Activated B cell treated with CpG ODN at 0.5 μM for 24 hours (primary cell): ENCODE measurements around the gene GPR146. TPM values are rescaled to one million over a fixed set of nuclear protein-coding genes. Genes with fewer than 3 reads are reported as not detected.
"Not testable (repeated sequence)": the region's sequence is repeated elsewhere in the genome, so short reads cannot be mapped to it uniquely, and the experiment has no call there.

Experiments used
- ATAC-seq: fragments of 200-7000 bp; cut with Tn5 transposase; one replicate; pipeline ENCODE4 v1.10.0; 2021; ENCODE audit warnings: low read depth, mild to moderate bottlenecking, moderate library complexity
- CTCF ChIA-PET: fragments of 350-600 bp; sonication (Branson Sonifier 250); formaldehyde crosslinking; loops from one replicate; lab custom pipeline; 2021; ENCODE audit warnings: antibody characterized with exemption; lab: Charles Lee
- POLR2A ChIA-PET: fragments of 350-600 bp; sonication (Branson Sonifier 250); formaldehyde crosslinking; loops from one replicate; lab custom pipeline; 2021; ENCODE audit warnings: antibody characterized with exemption; lab: Charles Lee
- DNase-seq: peaks from one replicate; pipeline ENCODE4 v3.0.0; 2022
- H3K27ac Mint-ChIP-seq: one replicate; pipeline ENCODE4 v1.8.0; 2020; ENCODE audit warnings: mixed read lengths
- H3K27me3 Mint-ChIP-seq: one replicate; pipeline ENCODE4 v1.8.0; 2021; ENCODE audit warnings: mixed read lengths
- H3K36me3 Mint-ChIP-seq: one replicate; pipeline ENCODE4 v1.8.0; 2021; ENCODE audit warnings: low read depth, mixed read lengths
- H3K4me1 Mint-ChIP-seq: one replicate; pipeline ENCODE4 v1.8.0; 2021; ENCODE audit warnings: mixed read lengths
- H3K4me3 Mint-ChIP-seq: one replicate; pipeline ENCODE4 v1.8.0; 2020; ENCODE audit warnings: mild to moderate bottlenecking, mixed read lengths
- H3K9me3 Mint-ChIP-seq: one replicate; pipeline ENCODE4 v1.8.0; 2020; ENCODE audit warnings: mixed read lengths
- CTCF ChIP-seq: fragments of 200-600 bp; IDR thresholded peaks from one replicate; pipeline ENCODE4 v1.8.0; 2022; ENCODE audit warnings: antibody characterized with exemption, mild to moderate bottlenecking
- intact Hi-C: fragments of 100-400 bp; cut with micrococcal nuclease; formaldehyde crosslinking; loops from one replicate; pipeline ENCODE4 v1.15.1; 2024
- total RNA-seq: library from RNA; stranded (reverse); gene quantifications from 2 replicates; pipeline ENCODE4 v1.2.3, GENCODE V29; 2022

GPR146 gene
- total RNA-seq, 1 donor from 2014 or later = 6.9 TPM

- Mint-ChIP-seq H3K36me3 (no peaks in the 10 kb centered on the region), H3K4me1 (peaks cover 17% of the 10 kb centered on the region), H3K27me3 (peaks cover 3% of the 10 kb centered on the region), H3K4me3 (no peak overlapping the region), H3K27ac (no peak overlapping the region), H3K9me3 (no peaks in the 10 kb centered on the region)
- ATAC-seq (no peak), DNase-seq (no peak)
- intact Hi-C loops = loop anchor here (5.0 to 10.0 kb wide), 2 partner anchors 109 to 254 kb away; no protein-coding TSS in a partner anchor
- no peak for TF ChIP-seq CTCF
- ChIA-PET POLR2A (interaction anchor here (1.2 kb wide), 1 partner anchor 75 kb away, joined by 4 read pairs; no protein-coding TSS in a partner anchor), CTCF (interaction anchor here (0.7 to 2.1 kb wide), 2 partner anchors 75 to 107 kb away, joined by 3 to 20 read pairs; no protein-coding TSS in a partner anchor)
Measured at GRCh38 chr7:1068619-1069018, 24.3 kb downstream of the GPR146 start.

- Mint-ChIP-seq H3K27ac (no peak overlapping the region), H3K4me3 (no peak overlapping the region), H3K9me3 (no peaks in the 10 kb centered on the region), H3K4me1 (peaks cover 8% of the 10 kb centered on the region), H3K36me3 (no peaks in the 10 kb centered on the region), H3K27me3 (no peaks in the 10 kb centered on the region)
- ATAC-seq (no peak), DNase-seq (no peak)
- intact Hi-C loops = no loop called here
- ChIA-PET CTCF (interaction anchor here (0.7 kb wide), 1 partner anchor 78 kb away, joined by 3 read pairs; no protein-coding TSS in a partner anchor), POLR2A (no interaction called here)
- no peak for TF ChIP-seq CTCF
Measured at GRCh38 chr7:1070544-1071011, 26.2 kb downstream of the GPR146 start.

- Mint-ChIP-seq H3K36me3 (no peaks in the 10 kb centered on the region), H3K4me3 (no peak overlapping the region), H3K27ac (no peak overlapping the region), H3K27me3 (no peaks in the 10 kb centered on the region), H3K9me3 (no peaks in the 10 kb centered on the region), H3K4me1 (peaks cover 5% of the 10 kb centered on the region)
- ATAC-seq = no peak
- no peak for DNase-seq
- POLR2A ChIA-PET = interaction anchor here (0.6 to 1.4 kb wide), 2 partner anchors 46 to 53 kb away, joined by 3 read pairs; no protein-coding TSS in a partner anchor
- CTCF ChIA-PET = interaction anchor here (2.1 kb wide), 1 partner anchor 79 kb away, joined by 10 read pairs; no protein-coding TSS in a partner anchor
- intact Hi-C loops = no loop called here
- TF ChIP-seq CTCF = no peak
Measured at GRCh38 chr7:1071731-1072254, 27.4 kb downstream of the GPR146 start.

GRCh38 chr7:1073142-1073977 is 29.0 kb downstream of the GPR146 start:
- H3K4me3 Mint-ChIP-seq = no peak overlapping the region
- no peak for TF ChIP-seq CTCF
- no peaks in the 10 kb centered on the region for H3K36me3 Mint-ChIP-seq
- no peaks in the 10 kb centered on the region for H3K27me3 Mint-ChIP-seq
- no peaks in the 10 kb centered on the region for H3K9me3 Mint-ChIP-seq
- H3K4me1 Mint-ChIP-seq = peaks cover 5% of the 10 kb centered on the region
- ATAC-seq = no peak
- no peak overlapping the region for H3K27ac Mint-ChIP-seq
- CTCF ChIA-PET = interaction anchor here (0.8 to 2.1 kb wide), 3 partner anchors 13 to 80 kb away, joined by 3 to 10 read pairs (median 3); no protein-coding TSS in a partner anchor
- intact Hi-C loops = no loop called here
- DNase-seq = no peak
- POLR2A ChIA-PET = interaction anchor here (0.6 to 1.4 kb wide), 3 partner anchors 39 to 72 kb away, joined by 3 to 5 read pairs (median 3); no protein-coding TSS in a partner anchor

- CTCF ChIA-PET = not testable (repeated sequence)
Measured at GRCh38 chr7:1074018-1074417, 29.7 kb downstream of the GPR146 start.

More at GRCh38 chr7:1074018-1074417, 29.7 kb downstream of the GPR146 start:
- H3K27me3 Mint-ChIP-seq, DNase-seq, H3K36me3 Mint-ChIP-seq, POLR2A ChIA-PET, H3K9me3 Mint-ChIP-seq, H3K27ac Mint-ChIP-seq, H3K4me3 Mint-ChIP-seq, ATAC-seq, H3K4me1 Mint-ChIP-seq, intact Hi-C loops: not testable (repeated sequence)
